Adipose tissue (tissue), 3 donors: ENCODE data around the gene HYCC2. TPM values are rescaled to one million over a fixed set of nuclear protein-coding genes. Genes with fewer than 3 reads are reported as not detected.
"Not testable (repeated sequence)": the region's sequence is repeated elsewhere in the genome, so short reads cannot be mapped to it uniquely, and the experiment has no call there.

Experiments
- H3K27ac ChIP-seq: one replicate; pipeline ENCODE4 v1.5.1; 2013; ENCODE audit warnings: low read depth, low read length
- WGBS, 3 donors: extraction: QIAGEN DNeasy Blood & Tissue Kit; methylation state at CpG; one replicate each; pipeline ENCODE4 v1.1.7; 2013; 5-methylcytosine and 5-hydroxymethylcytosine counted together
- polyA plus RNA-seq, 3 donors: library from polyadenylated mRNA; stranded (reverse); fragments of 200-250 nt; gene quantifications; one replicate each; pipeline ENCODE4 v1.2.3, GENCODE V29; 2013
- donor health status: healthy with polysubstance abuse.
- donor health status: Bipolar disorder and iron deficiency.
- donor health status: healthy.

Gene HYCC2
- polyA plus RNA-seq, 3 donors = 1.5 to 6.7 (median 3.7) TPM

DNA sequence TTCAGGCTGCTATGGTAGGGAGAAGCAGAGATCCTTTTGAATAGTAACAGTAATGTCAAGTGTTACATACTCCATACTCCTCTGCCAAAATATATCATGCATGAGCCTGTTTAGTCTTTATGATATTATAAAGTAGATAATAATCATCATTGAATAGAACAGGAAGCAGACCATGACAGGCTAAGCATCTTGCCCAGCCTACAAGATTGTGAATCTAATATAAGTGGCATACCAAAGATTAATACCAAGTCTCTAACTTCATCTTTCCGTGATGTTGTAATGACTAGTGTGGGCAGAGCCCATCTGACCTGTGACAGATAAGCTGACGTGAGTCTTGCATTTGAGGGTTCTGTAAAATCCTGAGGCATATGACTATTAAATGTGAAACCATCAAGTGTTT lies 13.4 kb upstream of the HYCC2 start:
- WGBS, 3 donors = 58 to 89% (median 78%) methylated on average over 2 of the region's 2 CpGs
- no peak overlapping the region for H3K27ac ChIP-seq

DNA sequence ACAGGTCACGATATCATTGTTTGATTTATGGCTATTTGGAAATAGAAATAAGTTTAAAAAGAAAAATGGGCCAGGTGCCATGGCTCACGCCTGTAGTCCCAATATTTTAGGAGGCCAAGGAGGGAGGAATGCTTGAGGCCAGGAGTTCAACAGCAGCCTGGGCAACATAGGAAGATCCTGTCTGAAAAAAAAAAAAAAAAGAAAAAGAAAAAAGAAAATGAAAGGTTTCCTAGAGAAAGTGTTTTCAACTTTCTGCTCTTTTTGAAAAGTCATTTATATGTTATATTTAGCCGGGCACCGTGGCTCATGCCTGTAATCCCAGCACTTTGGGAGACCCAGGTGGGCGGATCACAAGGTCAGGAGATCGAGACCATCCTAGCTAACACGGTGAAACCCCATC lies 3.5 kb upstream of the HYCC2 start:
- WGBS, 3 donors = 79 to 85% (median 80%) methylated on average over 7 of the region's 7 CpGs

GRCh38 chr2:201073071-201073470 lies 1.6 kb upstream of the HYCC2 start:
- 82 to 89% (median 87%) methylated on average over 1 of the region's 1 CpG for WGBS, 3 donors
- H3K27ac ChIP-seq = no peak overlapping the region

More for the DNA sequence above, 3.5 kb upstream of the HYCC2 start:
- no peak overlapping the region for H3K27ac ChIP-seq

DNA sequence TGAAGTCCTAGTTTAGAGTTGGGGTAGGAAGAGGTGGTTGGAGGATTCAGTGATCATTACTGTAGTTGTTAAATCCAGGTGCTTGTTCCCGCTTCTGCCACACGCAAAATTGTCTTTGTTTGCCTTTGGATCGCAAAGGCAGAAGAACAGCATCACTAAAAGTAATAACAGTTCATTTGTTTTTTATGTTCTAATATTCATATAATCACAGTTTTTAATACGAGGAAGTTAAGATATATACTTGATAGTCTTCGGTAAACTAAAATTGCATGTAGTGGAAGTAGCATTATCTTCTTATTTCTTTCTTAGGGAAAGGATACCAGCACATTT lies 695 bp upstream of the HYCC2 start:
- 1 to 2% (median 2%) methylated on average over 5 of the region's 5 CpGs for WGBS, 3 donors
- no peak overlapping the region for H3K27ac ChIP-seq

- no peak overlapping the region for H3K27ac ChIP-seq
- WGBS, 3 donors = 0 to 1% (median 1%) methylated on average over 21 of the region's 21 CpGs
Observed at GRCh38 chr2:201070948-201071478, 458 bp downstream of the HYCC2 start.

- WGBS, 3 donors = 60 to 68% (median 62%) methylated on average over 2 of the region's 2 CpGs
Observed at GRCh38 chr2:201064797-201065329, 6.6 kb downstream of the HYCC2 start.

DNA sequence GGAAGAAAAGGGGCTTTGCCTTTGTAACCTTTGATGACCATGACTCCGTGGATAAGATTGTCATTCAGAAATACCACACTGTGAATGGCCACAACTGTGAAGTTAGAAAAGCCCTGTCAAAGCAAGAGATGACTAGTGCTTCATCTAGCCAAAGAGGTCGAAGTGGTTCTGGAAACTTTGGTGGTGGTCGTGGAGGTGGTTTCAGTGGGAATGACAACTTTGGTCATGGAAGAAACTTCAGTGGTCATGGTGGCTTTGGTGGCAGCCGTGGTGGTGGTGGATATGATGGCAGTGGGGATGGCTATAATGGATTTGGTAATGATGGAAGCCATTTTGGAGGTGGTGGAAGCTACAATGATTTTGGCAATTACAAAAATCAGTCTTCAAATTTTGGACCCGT lies 8.0 kb downstream of the HYCC2 start:
- not testable (repeated sequence) for H3K27ac ChIP-seq
- 91 to 98% (median 95%) methylated on average over 5 of the region's 5 CpGs for WGBS, 3 donors

More at GRCh38 chr2:201064797-201065329, 6.6 kb downstream of the HYCC2 start:
- no peak overlapping the region for H3K27ac ChIP-seq

GRCh38 chr2:201059961-201060755 lies 11.3 kb downstream of the HYCC2 start:
- 77 to 84% (median 80%) methylated on average over 10 of the region's 10 CpGs for WGBS, 3 donors
- H3K27ac ChIP-seq = no peak overlapping the region

DNA sequence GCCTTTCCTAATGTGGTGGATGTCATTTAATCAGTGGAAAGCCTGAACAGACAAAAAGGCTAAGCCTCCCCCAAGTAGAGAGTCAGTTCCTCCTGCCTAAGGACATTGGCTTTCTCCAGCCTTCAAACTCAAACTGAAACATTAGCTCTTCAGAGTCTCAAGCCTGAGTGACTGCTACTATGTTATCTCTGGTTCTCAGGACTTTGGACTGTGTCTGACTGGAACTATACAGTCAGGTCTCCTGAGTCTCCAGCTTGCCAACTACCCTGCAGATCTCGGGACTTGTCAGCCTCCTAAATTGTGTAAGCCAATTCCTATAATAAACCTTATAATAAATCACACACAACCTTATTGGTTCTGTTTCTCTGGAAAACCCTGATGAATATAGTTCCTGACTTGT lies 12.6 kb downstream of the HYCC2 start:
- 40 to 76% (median 42%) methylated on average over 1 of the region's 1 CpG for WGBS, 3 donors
- H3K27ac ChIP-seq = no peak overlapping the region

- no peak overlapping the region for H3K27ac ChIP-seq
- 49 to 65% (median 59%) methylated on average over 4 of the region's 4 CpGs for WGBS, 3 donors
Observed at GRCh38 chr2:201057715-201058248, 13.7 kb downstream of the HYCC2 start.

DNA sequence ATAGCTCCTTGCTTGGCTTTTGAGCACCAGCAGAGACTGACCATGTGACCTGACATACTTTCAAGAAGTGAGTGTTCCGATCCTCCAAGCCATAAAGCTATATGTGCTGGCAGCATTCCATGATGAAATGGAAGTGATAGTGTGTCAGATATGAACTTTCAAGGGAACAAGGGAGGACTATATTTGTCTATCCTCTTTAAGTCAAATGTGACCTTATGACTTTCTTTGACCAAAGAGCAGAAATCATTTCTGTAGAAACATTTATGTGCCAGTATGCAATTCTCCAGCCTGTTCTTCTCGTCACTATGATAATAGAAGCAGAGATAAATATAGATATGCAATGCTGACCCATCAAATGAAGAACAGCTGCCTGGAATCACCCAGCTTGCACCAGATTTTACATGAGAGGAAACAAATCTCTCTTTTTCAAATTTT lies 14.4 kb downstream of the HYCC2 start:
- WGBS, 3 donors = 49 to 61% (median 50%) methylated on average over 2 of the region's 2 CpGs
- no peak overlapping the region for H3K27ac ChIP-seq

GRCh38 chr2:201049455-201049854 lies 22.0 kb downstream of the HYCC2 start:
- WGBS, 3 donors = 95 to 96% (median 96%) methylated on average over 11 of the region's 11 CpGs
- no peak overlapping the region for H3K27ac ChIP-seq

DNA sequence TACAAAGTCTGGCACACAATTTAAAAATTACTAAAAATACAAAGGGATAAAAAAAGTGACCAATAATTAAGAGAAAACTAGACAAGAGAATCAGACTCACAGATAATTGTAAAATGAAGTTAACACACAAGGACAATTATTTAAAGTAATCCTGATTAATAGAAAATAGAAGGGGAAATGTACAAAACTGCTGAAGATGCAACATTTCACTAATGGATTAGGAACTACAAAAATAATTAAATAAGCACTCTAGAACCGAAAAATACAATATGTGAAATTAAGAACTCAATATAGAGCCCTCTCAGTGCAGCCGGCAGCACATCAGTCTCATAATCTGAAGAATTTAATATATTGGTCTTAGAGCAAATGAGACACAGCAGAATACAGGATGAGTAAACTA lies 24.6 kb downstream of the HYCC2 start:
- WGBS, 3 donors = 94 to 97% (median 95%) methylated on average over 2 of the region's 2 CpGs
- H3K27ac ChIP-seq = no peak overlapping the region

DNA sequence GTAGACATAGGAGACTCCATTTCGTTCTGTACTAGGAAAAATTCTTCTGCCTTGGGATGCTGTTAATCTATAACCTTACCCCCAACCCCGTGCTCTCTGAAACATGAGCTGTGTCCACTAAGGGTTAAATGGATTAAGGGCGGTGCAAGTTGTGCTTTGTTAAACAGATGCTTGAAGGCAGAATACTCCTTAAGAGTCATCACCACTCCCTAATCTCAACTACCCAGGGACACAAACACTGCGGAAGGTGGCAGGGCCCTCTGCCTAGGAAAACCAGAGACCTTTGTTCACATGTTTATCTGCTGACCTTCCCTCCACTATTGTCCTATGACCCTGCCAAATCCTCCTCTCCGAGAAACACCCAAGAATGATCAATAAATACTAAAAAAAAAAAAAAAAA lies 28.4 kb downstream of the HYCC2 start:
- 75 to 97% (median 87%) methylated on average over 4 to 5 of the region's 5 CpGs for WGBS, 3 donors
- not testable (repeated sequence) for H3K27ac ChIP-seq

GRCh38 chr2:201042451-201042850 lies 29.0 kb downstream of the HYCC2 start:
- not testable (repeated sequence) for H3K27ac ChIP-seq
- 96 to 98% (median 97%) methylated on average over 23 to 36 of the region's 36 CpGs for WGBS, 3 donors

DNA sequence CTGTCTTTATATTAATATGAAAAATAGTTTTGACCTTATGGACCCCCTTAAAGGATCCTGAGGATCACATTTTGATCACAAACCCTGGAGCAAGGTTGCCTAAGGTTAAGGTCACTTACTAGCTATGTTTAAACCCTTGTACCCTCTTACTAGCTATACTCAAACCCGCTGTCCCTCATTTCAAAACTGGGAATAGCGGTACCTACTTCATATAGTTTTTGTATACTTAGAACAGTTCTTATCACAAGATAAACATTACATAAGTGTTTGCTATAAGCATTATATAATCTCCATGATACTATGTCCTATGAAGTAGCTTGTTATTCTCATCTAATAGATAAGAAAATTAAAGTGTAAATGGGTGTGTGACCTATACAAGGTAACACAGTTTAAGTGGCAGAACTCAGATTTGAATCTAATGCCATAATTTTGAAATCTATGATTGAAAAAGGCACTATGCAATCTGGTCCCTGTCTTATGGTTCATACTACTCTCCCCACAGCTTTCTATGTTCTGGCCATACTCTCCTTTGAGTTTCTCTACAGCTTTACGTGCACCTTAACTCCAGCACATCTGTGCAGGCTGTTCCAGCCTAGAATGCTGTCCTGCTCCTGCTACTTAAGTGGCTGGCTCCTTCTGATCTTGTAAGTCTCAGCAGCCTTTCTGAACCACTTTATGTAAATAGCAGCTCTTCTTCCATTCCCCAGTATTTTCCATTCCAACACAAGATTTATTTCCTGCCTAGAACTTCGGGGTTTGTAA lies 30.4 kb downstream of the HYCC2 start:
- 70 to 80% (median 77%) methylated on average over 4 of the region's 4 CpGs for WGBS, 3 donors
- no peak overlapping the region for H3K27ac ChIP-seq

- no peak overlapping the region for H3K27ac ChIP-seq
- WGBS, 3 donors = 79 to 97% (median 93%) methylated on average over 2 of the region's 2 CpGs
Observed at GRCh38 chr2:201038855-201039254, 32.6 kb downstream of the HYCC2 start.

DNA sequence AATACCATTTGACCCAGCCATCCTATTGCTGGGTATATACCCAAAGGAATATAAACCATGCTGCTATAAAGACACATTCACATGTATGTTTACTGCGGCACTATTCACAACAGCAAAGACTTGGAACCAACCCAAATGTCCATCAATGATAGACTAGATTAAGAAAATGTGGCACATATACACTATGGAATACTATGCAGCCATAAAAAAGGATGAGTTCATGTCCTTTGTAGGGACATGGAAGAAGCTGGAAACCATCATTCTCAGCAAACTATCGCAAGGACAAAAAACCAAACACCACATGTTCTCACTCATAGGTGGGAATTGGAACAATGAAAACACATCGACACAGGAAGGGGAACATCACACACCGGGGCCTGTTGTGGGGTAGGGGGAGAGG lies 33.1 kb downstream of the HYCC2 start:
- not testable (repeated sequence) for H3K27ac ChIP-seq
- WGBS, 3 donors = 94 to 98% (median 95%) methylated on average over 4 of the region's 4 CpGs

- not testable (repeated sequence) for H3K27ac ChIP-seq
- 90 to 100% methylated on average over 1 of the region's 2 CpGs; no CpG with 5 or more reads in 1 of the 3 donors for WGBS, 3 donors
Observed at GRCh38 chr2:201034355-201034754, 37.1 kb downstream of the HYCC2 start.
